Fibroblast of the aortic adventitia (primary cell): ENCODE measurements around the gene PRPF18. TPM values are rescaled to one million over a fixed set of nuclear protein-coding genes. Genes with fewer than 3 reads are reported as not detected.

Experiments
- DNase-seq: peaks from one replicate; pipeline ENCODE4 v3.0.0-alpha.2; 2010; ENCODE audit warnings: low read depth
- H3K4me3 ChIP-seq: 2 replicates; pipeline ENCODE4 v1.5.1; 2011; ENCODE audit warnings: low read depth, mild to moderate bottlenecking, control low read depth, low read length, moderate library complexity
- CTCF ChIP-seq: IDR thresholded peaks from 2 replicates; pipeline ENCODE4 v1.5.1; 2011; ENCODE audit warnings: mild to moderate bottlenecking, low read length, control low read depth, inconsistent platforms; ENCODE audit not compliant: insufficient read depth
- total RNA-seq: library from RNA; depleted of rRNA; stranded (reverse); fragments of >200 nt; gene quantifications from 2 replicates; pipeline ENCODE4 v1.2.3, GENCODE V29; 2012; ENCODE audit warnings: low replicate concordance

Gene PRPF18
- total RNA-seq, 1 donor, result 37.0 TPM

- TF ChIP-seq CTCF, result no peak
- H3K4me3 ChIP-seq, result no peak overlapping the region
- DNase-seq, result no peak
Observed at GRCh38 chr10:13630231-13630630, 43.5 kb downstream of the PRPF18 start.

- H3K4me3 ChIP-seq, result no peak overlapping the region
- no peak for TF ChIP-seq CTCF
- no peak for DNase-seq
Observed at GRCh38 chr10:13631594-13631993, 44.8 kb downstream of the PRPF18 start.

GRCh38 chr10:13632440-13632839 is 45.7 kb downstream of the PRPF18 start:
- no peak for TF ChIP-seq CTCF

GRCh38 chr10:13632884-13633440 is 46.2 kb downstream of the PRPF18 start:
- no peak for TF ChIP-seq CTCF
- no peak for DNase-seq
- H3K4me3 ChIP-seq, result no peak overlapping the region

More at GRCh38 chr10:13632440-13632839, 45.7 kb downstream of the PRPF18 start:
- no peak for DNase-seq
- H3K4me3 ChIP-seq, result no peak overlapping the region

GRCh38 chr10:13633689-13634088 is 46.9 kb downstream of the PRPF18 start:
- peak; percentile 91 for DNase-seq
- no peak overlapping the region for H3K4me3 ChIP-seq
- TF ChIP-seq CTCF, result no peak

- DNase-seq, result peak; percentile 54
- TF ChIP-seq CTCF, result no peak
- no peak overlapping the region for H3K4me3 ChIP-seq
Observed at GRCh38 chr10:13634207-13634606, 47.4 kb downstream of the PRPF18 start.

GRCh38 chr10:13636776-13637175 is 50.0 kb downstream of the PRPF18 start:
- no peak for DNase-seq
- H3K4me3 ChIP-seq, result no peak overlapping the region
- TF ChIP-seq CTCF, result no peak
